T-cell (primary cell): ENCODE results near the gene ZNF365. TPM values are rescaled to one million over a fixed set of nuclear protein-coding genes. Genes with fewer than 3 reads are reported as not detected.
"Not testable (repeated sequence)": the region's sequence is repeated elsewhere in the genome, so short reads cannot be mapped to it uniquely, and the experiment has no call there.

Experiments used
- ATAC-seq, 4 experiments: fragments of 200-7000 bp in 3 of 4; fragments of 150-1000 bp in 1 of 4; cut with Tn5 transposase; replicated peaks in 1 of 4; 1 replicate in 3 of 4; 2 replicates in 1 of 4; pipeline ENCODE4 v1.10.0; 2021; ENCODE audit warnings: moderate library complexity in 3 of 4, mild to moderate bottlenecking in 2 of 4, moderate number of reproducible peaks in 1 of 4
- CTCF ChIA-PET, 2 donors: fragments of 300-600 bp; sonication (Branson Sonifier 250); formaldehyde crosslinking; loops; one replicate each; lab custom pipeline; 2022; ENCODE audit warnings: antibody characterized with exemption in 2 of 2; lab: Charles Lee
- POLR2A ChIA-PET, 2 donors: fragments of 300-600 bp; sonication (Branson Sonifier 250); formaldehyde crosslinking; loops; one replicate each; lab custom pipeline; 2022; ENCODE audit warnings: antibody characterized with exemption in 2 of 2; lab: Charles Lee
- DNase-seq, 35 experiments: peaks; one replicate each; pipeline versions ENCODE4 v3.0.0 to v3.0.0-alpha.2; 2013 to 2023
- H3K27ac ChIP-seq: one replicate; pipeline ENCODE4 v1.5.1; 2013; ENCODE audit warnings: low read length
- H3K27me3 ChIP-seq, 2 experiments: replicated peaks in 1 of 2; 1 replicate in 1 of 2; 2 replicates in 1 of 2; pipeline versions ENCODE4 v1.6.1 to v1.7.0; 2013; ENCODE audit warnings: low read length in 1 of 2, mixed read lengths in 1 of 2; ENCODE audit not compliant: control insufficient read depth in 2 of 2, insufficient read depth in 2 of 2; ENCODE audit errors: extremely low read depth in 1 of 2
- H3K36me3 ChIP-seq, 2 donors: 1 replicate in 1 of 2; 2 replicates in 1 of 2; pipeline versions ENCODE4 v1.6.1 to v1.7.0; 2013; ENCODE audit warnings: low read length in 1 of 2; ENCODE audit not compliant: control insufficient read depth in 2 of 2, insufficient read depth in 1 of 2; ENCODE audit errors: extremely low read depth in 1 of 2
- H3K4me1 ChIP-seq, 2 experiments: 1 replicate in 1 of 2; 2 replicates in 1 of 2; pipeline versions ENCODE4 v1.6.1 to v1.7.0; 2013; ENCODE audit warnings: low read length in 2 of 2, mixed read lengths in 1 of 2; ENCODE audit not compliant: insufficient read depth in 2 of 2, control insufficient read depth in 1 of 2; ENCODE audit errors: extremely low read depth in 1 of 2
- H3K4me3 ChIP-seq, 2 donors: 1 replicate in 1 of 2; 2 replicates in 1 of 2; pipeline versions ENCODE4 v1.5.1 to v1.7.0; 2013; ENCODE audit warnings: mild to moderate bottlenecking in 2 of 2, low read length in 1 of 2, moderate library complexity in 1 of 2; ENCODE audit not compliant: control insufficient read depth in 1 of 2; ENCODE audit errors: extremely low read depth in 1 of 2
- H3K9me3 ChIP-seq: 2 replicates; pipeline ENCODE4 v1.7.0; 2013
- H3K27ac Mint-ChIP-seq, 2 donors: one replicate each; pipeline ENCODE4 v1.8.0; 2020 to 2021; ENCODE audit warnings: mild to moderate bottlenecking in 2 of 2, mixed read lengths in 2 of 2
- H3K27me3 Mint-ChIP-seq, 2 donors: one replicate each; pipeline ENCODE4 v1.8.0; 2021 to 2022; ENCODE audit warnings: mixed read lengths in 2 of 2
- H3K36me3 Mint-ChIP-seq: one replicate; pipeline ENCODE4 v1.8.0; 2021; ENCODE audit warnings: mixed read lengths
- H3K4me1 Mint-ChIP-seq, 3 donors: one replicate each; pipeline ENCODE4 v1.8.0; 2020 to 2022; ENCODE audit warnings: mixed read lengths in 3 of 3, mild to moderate bottlenecking in 1 of 3
- H3K4me3 Mint-ChIP-seq, 3 donors: one replicate each; pipeline ENCODE4 v1.8.0; 2020 to 2022; ENCODE audit warnings: mild to moderate bottlenecking in 3 of 3, mixed read lengths in 3 of 3, moderate library complexity in 3 of 3
- H3K9me3 Mint-ChIP-seq, 3 donors: one replicate each; pipeline ENCODE4 v1.8.0; 2020 to 2022; ENCODE audit warnings: mixed read lengths in 3 of 3
- WGBS: methylation state at CpG from one replicate; pipeline ENCODE4 v1.1.5; 2013; ENCODE audit warnings: missing lambda C conversion rate; ENCODE audit not compliant: insufficient coverage; 5-methylcytosine and 5-hydroxymethylcytosine counted together
- total RNA-seq, 35 experiments: library from RNA in 6 of 35; stranded (reverse) in 6 of 35; fragments of 120-200 nt in 1 of 35; gene quantifications; one replicate each; pipeline versions ENCODE4 v1.2.1 to v1.2.4 and lab custom pipeline; 2013 to 2026

The ZNF365 gene
- total RNA-seq, 5 donors from 2014 or later (not counting 1 experiment from before 2014, with no cell fraction given), result 2.0 to 7.9 (median 2.3) TPM

DNA sequence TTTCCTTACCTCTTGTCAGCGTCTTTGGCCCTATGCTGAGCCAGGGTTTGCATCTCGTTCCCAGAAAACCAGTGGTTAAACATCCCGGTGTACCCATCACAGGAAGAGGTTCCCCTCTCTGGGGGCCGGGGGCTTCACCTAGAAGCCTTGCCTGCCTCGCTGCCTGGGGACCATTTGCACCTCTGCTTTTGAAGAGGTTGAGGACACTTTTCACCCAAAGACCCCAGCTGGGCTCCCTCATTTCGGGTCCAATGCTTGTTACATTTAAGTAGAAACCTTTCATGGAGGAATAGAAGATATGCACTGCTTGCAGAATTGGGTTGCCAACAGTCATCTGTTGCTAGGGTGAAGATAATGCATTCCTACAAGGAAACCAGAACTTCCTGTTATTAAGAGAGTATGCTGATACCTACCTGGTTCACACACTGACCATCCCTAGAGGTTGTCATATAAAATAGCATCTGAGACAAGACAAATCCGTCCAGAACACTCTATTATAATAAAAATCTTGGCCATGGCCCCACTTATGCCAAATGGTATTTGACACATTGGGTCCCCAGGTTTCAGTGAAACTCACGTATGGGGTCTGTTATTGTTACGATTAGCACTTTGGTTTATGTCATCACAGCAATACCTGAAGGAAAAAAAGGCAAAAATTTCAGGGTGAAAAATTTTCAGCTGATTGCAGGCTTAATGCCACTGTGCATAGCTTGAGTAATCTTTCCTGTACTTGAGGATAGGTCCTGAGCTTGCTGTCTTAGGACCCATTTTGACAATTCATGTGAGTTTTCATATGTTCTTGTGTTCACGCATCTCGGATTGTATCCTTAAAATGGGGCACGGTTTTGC lies 917 bp downstream of the ZNF365 start:
- peak overlapping the region; percentile 74 to 84 (median 78) for H3K4me3 Mint-ChIP-seq
- H3K36me3 Mint-ChIP-seq, result no peaks in the 10 kb centered on the region
- H3K27ac Mint-ChIP-seq, result peak overlapping the region; percentile 77 to 85
- CTCF ChIA-PET, result no interaction called here
- H3K9me3 ChIP-seq, result no peaks in the 10 kb centered on the region
- H3K4me3 ChIP-seq, result peak overlapping the region; percentile 50 to 57
- POLR2A ChIA-PET, result interaction anchor here in 1 of 2 donors (0.6 kb wide), 1 partner anchor 717 kb away, joined by 5 read pairs; no protein-coding TSS in a partner anchor
- H3K4me1 Mint-ChIP-seq, result peaks cover 4 to 40% (median 20%) of the 10 kb centered on the region in 3 donors
- peaks cover 4 to 10% of the 10 kb centered on the region in 2 experiments for H3K27me3 ChIP-seq
- DNase-seq (peak in 1 of 35 experiments; percentile 27), ATAC-seq (peak in 1 of 4 experiments; percentile 36)
- WGBS, result 66% methylated on average over 5 of the region's 12 CpGs
- no peaks in the 10 kb centered on the region for H3K9me3 Mint-ChIP-seq
- no peaks in the 10 kb centered on the region for H3K36me3 ChIP-seq
- peaks cover 3 to 13% of the 10 kb centered on the region in 2 experiments for H3K4me1 ChIP-seq
- no peak overlapping the region for H3K27ac ChIP-seq
- H3K27me3 Mint-ChIP-seq, result peaks cover 11 to 12% of the 10 kb centered on the region in 2 donors

DNA sequence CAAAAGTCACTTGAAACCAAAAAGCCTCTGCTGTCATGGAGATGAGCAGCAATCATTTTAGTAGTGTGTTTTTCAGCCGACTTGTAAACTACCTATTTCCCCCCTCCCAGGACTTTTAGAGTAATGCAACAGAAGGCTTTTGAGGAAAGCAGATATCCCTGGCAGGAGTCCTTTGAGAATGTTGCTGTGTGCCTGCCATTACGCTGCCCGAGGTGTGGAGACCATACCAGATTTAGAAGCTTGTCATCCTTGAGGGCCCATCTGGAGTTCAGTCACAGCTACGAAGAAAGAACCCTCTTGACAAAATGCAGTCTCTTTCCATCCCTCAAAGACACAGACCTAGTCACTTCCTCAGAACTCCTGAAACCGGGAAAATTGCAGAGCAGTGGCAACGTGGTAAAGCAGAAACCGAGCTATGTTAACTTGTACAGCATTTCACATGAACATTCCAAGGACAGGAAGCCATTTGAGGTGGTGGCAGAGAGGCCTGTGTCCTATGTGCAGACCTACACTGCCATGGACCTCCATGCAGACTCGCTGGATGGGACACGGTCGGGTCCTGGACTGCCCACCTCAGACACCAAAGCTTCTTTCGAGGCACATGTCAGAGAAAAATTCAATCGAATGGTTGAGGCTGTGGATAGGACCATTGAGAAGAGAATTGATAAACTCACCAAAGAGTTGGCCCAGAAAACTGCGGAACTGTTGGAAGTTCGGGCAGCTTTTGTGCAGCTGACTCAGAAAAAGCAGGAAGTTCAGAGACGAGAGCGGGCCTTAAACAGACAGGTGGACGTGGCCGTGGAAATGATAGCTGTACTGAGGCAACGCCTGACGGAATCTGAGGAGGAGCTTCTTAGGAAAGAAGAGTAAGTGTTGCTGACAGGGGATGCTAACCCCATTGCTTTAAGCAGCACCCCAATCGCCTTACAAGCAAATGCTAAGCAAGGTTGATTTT lies 2.2 kb downstream of the ZNF365 start:
- Histone ChIP-seq H3K36me3 (no peaks in the 10 kb centered on the region), H3K27ac (no peak overlapping the region), H3K4me3 (no peak overlapping the region), H3K4me1 (peaks cover 3 to 13% of the 10 kb centered on the region in 2 experiments), H3K9me3 (no peaks in the 10 kb centered on the region), H3K27me3 (peaks cover 4 to 10% of the 10 kb centered on the region in 2 experiments)
- Mint-ChIP-seq H3K36me3 (no peaks in the 10 kb centered on the region), H3K27me3 (peaks cover 11 to 12% of the 10 kb centered on the region in 2 donors), H3K4me3 (peak overlapping the region in 1 of 3 donors; percentile 9), H3K9me3 (no peaks in the 10 kb centered on the region), H3K27ac (peak overlapping the region; percentile 29 to 62), H3K4me1 (peaks cover 4 to 52% (median 23%) of the 10 kb centered on the region in 3 donors)
- no peak for ATAC-seq
- ChIA-PET CTCF (no interaction called here), POLR2A (interaction anchor here in 1 of 2 donors (0.6 kb wide), 1 partner anchor 11 kb away, joined by 3 read pairs; no protein-coding TSS in a partner anchor)
- 95% methylated on average over 15 of the region's 21 CpGs for WGBS
- DNase-seq, result no peak

DNA sequence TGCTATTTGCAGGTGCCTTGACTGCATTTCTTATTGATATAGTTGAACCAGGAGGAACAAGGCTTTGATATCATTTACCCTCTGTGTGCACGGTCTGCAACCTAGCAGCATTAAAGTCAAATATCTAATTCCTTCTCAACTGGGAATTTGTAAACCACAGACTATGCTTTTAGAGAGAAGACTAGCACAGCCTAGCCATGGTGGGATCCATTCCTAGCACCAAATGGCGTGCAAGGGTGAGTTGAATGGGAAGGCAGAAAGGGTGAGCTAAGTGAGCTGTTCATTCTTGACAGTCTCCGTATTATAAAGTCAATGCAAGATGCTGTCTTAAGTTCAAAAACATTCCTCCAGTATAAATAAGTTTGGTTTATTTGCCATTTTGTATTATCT lies 2.9 kb downstream of the ZNF365 start:
- Histone ChIP-seq H3K36me3 (no peaks in the 10 kb centered on the region), H3K27me3 (peaks cover 4 to 10% of the 10 kb centered on the region in 2 experiments), H3K9me3 (no peaks in the 10 kb centered on the region), H3K4me1 (peaks cover 3 to 13% of the 10 kb centered on the region in 2 experiments), H3K4me3 (no peak overlapping the region), H3K27ac (no peak overlapping the region)
- WGBS, result no CpG with 5 or more reads among the region's 3 CpGs
- no peak for ATAC-seq
- Mint-ChIP-seq H3K27ac (no peak overlapping the region), H3K9me3 (no peaks in the 10 kb centered on the region), H3K36me3 (no peaks in the 10 kb centered on the region), H3K27me3 (peaks cover 8 to 12% of the 10 kb centered on the region in 2 donors), H3K4me3 (no peak overlapping the region), H3K4me1 (peaks cover 4 to 58% (median 23%) of the 10 kb centered on the region in 3 donors)
- no peak for DNase-seq
- ChIA-PET POLR2A (interaction anchor here in 1 of 2 donors (0.6 kb wide), 2 partner anchors 11 to 891 kb away, joined by 3 read pairs; no protein-coding TSS in a partner anchor), CTCF (no interaction called here)

DNA sequence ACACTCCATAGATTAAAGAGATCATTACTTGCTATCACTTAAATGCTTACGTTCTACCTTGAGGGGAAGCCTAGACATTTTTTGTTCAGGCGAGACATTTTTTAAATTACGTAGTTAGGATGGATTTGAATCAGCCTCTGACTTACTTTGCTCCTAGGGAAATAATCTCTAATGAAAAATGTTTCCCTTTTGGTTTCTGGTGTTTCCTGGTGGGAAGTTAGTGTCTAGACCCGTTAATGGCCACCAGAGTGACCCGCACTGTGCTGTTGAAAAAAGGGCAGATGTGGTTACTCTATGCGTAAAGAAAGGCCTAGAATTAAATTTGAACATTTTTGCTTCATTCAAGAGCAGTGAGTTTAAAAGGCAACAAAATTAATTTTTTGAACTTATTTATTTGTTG lies 3.8 kb downstream of the ZNF365 start:
- Mint-ChIP-seq H3K27ac (no peak overlapping the region), H3K4me1 (peaks cover 4 to 62% (median 23%) of the 10 kb centered on the region in 3 donors), H3K4me3 (no peak overlapping the region), H3K27me3 (peaks cover 8 to 12% of the 10 kb centered on the region in 2 donors), H3K9me3 (no peaks in the 10 kb centered on the region), H3K36me3 (no peaks in the 10 kb centered on the region)
- peaks cover 3 to 13% of the 10 kb centered on the region in 2 experiments for H3K4me1 ChIP-seq
- ChIA-PET CTCF (no interaction called here), POLR2A (no interaction called here)
- DNase-seq, result no peak
- H3K27ac ChIP-seq, result no peak overlapping the region
- no peak overlapping the region for H3K4me3 ChIP-seq
- H3K27me3 ChIP-seq, result peaks cover 2 to 10% of the 10 kb centered on the region in 2 experiments
- no peaks in the 10 kb centered on the region for H3K9me3 ChIP-seq
- no peaks in the 10 kb centered on the region for H3K36me3 ChIP-seq
- 79% methylated on average over 2 of the region's 6 CpGs for WGBS
- ATAC-seq, result no peak

DNA sequence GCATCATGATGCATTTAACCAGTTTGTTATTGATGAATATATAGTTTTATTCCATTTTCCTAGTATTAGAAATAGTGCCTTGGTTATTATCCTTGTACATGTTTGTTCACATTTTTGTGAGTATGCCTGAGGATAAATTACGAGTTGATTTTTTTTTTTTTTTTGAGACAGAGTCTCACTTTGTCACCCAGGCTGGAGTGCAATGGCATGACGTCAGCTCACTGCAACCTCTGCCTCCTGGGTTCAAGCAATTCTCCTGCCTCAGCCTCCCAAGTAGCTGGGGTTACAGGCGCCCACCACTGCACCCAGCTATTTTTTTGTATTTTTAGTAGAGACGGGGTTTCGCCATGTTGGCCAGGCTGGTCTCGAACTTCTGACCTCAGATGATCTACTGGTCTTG lies 4.7 kb downstream of the ZNF365 start:
- H3K36me3 Mint-ChIP-seq, DNase-seq, H3K27ac Mint-ChIP-seq, H3K27me3 ChIP-seq, ATAC-seq, H3K36me3 ChIP-seq, H3K4me3 Mint-ChIP-seq, H3K4me3 ChIP-seq, H3K27me3 Mint-ChIP-seq, H3K9me3 Mint-ChIP-seq, H3K27ac ChIP-seq, H3K9me3 ChIP-seq, POLR2A ChIA-PET: not testable (repeated sequence)
- CTCF ChIA-PET, result interaction anchor here in 1 of 2 donors (0.7 kb wide), 1 partner anchor 1397 kb away, joined by 8 read pairs; no protein-coding TSS in a partner anchor
- H3K4me1 Mint-ChIP-seq, result peaks cover 4 to 61% (median 22%) of the 10 kb centered on the region in 3 donors
- H3K4me1 ChIP-seq, result peaks cover under 1 to 11% of the 10 kb centered on the region in 2 experiments
- WGBS, result 100% methylated on average over 1 of the region's 6 CpGs
